H1 (cell line): ENCODE data around the gene EXOSC5. TPM values are rescaled to one million over a fixed set of nuclear protein-coding genes. Genes with fewer than 3 reads are reported as not detected.

Experiments used
- CHD7 ChIP-seq: fragments of 300-600 bp; sonication (generic); IDR thresholded peaks from 2 replicates; pipeline ENCODE4 v1.7.1; 2012; ENCODE audit warnings: low read length, moderate library complexity, mild to moderate bottlenecking, inconsistent platforms; ENCODE audit not compliant: insufficient replicate concordance
- HDAC6 ChIP-seq: IDR thresholded peaks from one replicate; pipeline ENCODE4 v1.7.1; 2012; ENCODE audit warnings: low read depth, mild to moderate bottlenecking, inconsistent platforms, low read length, moderate library complexity
- polyA plus RNA-seq, 7 experiments: library from polyadenylated mRNA; depleted of rRNA in 3 of 7; stranded (reverse) in 5 of 7; unstranded in 2 of 7; fragments of >200 nt in 5 of 7; fragments of 200-250 nt in 2 of 7; gene quantifications; 1 replicate in 5 of 7; 2 replicates in 1 of 7; 4 replicates in 1 of 7; pipeline versions ENCODE4 v1.2.1 to v1.2.3, GENCODE V29; 2011 to 2013; ENCODE audit warnings: missing spikeins in 2 of 7, mixed read lengths in 2 of 7
- total RNA-seq: library from RNA; stranded (reverse); fragmentation: NEBNext Ultra II Directional; extraction: Animal tissue kit (Norgen Biotek cat#: 25700); gene quantifications from 2 replicates; pipeline ENCODE4 v1.2.1, GENCODE V29; 2021

EXOSC5 gene
- total and polyA plus RNA-seq, 2 of the 8 experiments (the other 6 are each of a cell fraction or from before 2014, with no cell fraction given), result 56.2 to 92.8 TPM

DNA sequence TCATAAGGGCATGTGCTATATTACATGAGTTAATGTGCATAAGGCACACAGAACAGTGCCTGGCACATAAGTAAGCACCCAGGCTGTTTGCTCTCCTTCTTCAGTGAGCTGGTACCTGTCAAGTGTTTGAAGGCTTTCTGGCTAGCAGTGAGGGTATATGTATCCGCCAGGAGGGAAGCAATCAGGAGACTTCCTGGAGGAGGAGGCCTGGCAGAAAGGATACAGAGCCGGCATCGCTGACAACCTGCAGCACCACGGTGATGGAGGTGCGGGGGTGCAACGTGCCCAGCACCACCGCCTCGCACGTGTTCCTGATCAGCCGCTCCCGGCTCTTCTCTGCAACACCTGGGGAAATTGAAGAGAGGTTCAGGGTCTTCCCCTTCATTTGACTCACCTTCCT, 5.5 kb downstream of the EXOSC5 start (continued):
- TF ChIP-seq CHD7 (no peak), HDAC6 (no peak)
- TF ChIP-seq, all 59 proteins: peak for 0
